ENCODE data around the gene ZDHHC6.
"Not testable (repeated sequence)": the region's sequence is repeated elsewhere in the genome, so short reads cannot be mapped to it uniquely, and the experiment has no call there.

The ZDHHC6 gene, protein sequence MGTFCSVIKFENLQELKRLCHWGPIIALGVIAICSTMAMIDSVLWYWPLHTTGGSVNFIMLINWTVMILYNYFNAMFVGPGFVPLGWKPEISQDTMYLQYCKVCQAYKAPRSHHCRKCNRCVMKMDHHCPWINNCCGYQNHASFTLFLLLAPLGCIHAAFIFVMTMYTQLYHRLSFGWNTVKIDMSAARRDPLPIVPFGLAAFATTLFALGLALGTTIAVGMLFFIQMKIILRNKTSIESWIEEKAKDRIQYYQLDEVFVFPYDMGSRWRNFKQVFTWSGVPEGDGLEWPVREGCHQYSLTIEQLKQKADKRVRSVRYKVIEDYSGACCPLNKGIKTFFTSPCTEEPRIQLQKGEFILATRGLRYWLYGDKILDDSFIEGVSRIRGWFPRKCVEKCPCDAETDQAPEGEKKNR

DNA sequence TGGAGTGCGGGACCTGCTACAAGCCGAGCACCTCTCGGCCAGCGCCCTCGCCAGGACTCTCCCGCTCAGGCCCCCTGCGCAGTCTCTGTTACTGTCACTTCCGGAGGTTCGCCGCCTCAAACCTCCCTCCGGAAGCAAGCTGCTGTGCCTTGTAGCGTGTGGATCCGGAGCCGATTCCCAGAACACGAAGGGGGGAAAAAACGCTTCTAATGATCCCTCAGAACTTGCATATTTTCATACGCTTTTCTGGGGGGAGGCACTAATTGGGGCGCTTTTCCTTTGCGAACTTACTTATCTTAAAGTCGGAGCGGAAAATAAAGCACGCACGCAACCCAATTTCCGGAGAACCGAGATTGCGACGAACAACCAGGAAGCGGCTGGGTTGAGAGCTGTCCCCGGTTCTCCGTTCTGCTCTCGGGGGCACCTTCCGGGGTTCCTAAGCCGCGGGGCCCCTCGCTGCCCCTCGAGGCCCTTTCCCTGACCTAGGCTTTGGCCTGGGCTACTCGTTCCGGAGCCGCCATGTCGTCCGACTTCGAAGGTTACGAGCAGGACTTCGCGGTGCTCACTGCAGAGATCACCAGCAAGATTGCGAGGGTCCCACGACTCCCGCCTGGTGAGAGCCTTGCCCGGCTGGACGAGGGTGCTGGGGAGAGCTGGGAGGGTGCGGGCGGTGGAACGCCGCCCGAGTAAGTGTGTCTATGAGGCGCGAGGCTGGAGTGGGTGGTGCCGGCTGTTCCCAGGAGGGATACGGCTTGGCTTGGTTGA lies at the start of gene ZDHHC6, which contains the start of gene VTI1A:
TSS of gene ZDHHC6 (minus strand) at position 60 of the 765 bp plus-strand sequence. CDS start 1,478 bp downstream, outside the sequence.
TSS of gene VTI1A (plus strand) at position 361 of the 765 bp plus-strand sequence. CDS start at position 520, 159 bp downstream.
- H3K27ac Mint-ChIP-seq, result peak within 1 kb of the TSS; percentile 98
- DNase-seq (ENCODE audit: low spot score), result peak; percentile 83
- H3K27me3 Mint-ChIP-seq (ENCODE audit: low read depth), result no peaks in the 10 kb centered on the region
- peaks cover 25% of the 10 kb centered on the region for H3K36me3 Mint-ChIP-seq (ENCODE audit: low read depth)
- H3K9me3 Mint-ChIP-seq, result no peaks in the 10 kb centered on the region
- H3K4me3 Mint-ChIP-seq, result peak within 1 kb of the TSS; percentile 96
- peaks cover 33% of the 10 kb centered on the region for H3K4me1 Mint-ChIP-seq (ENCODE audit: low read depth)

DNA sequence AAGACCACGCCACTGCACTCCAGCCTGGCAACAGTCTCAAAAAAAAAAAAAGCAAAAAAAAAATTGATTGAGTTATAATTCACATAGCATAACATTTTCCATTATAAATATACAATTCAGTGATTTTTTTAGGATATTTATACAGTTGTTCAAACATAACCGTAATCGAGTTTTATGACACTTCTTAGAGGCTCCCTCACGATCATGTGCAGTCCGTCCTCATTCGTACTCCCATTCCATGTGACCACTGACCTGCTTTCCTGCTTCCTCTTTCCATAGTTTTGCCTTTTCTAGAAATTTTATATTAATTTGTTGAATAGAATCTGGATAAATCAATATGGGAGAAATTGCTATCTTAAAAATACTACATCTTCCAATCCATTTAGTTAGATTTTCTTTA lies 46.0 kb upstream of the ZDHHC6 start:
- H3K4me1 Mint-ChIP-seq (ENCODE audit: low read depth), result peaks cover 3% of the 10 kb centered on the region
- H3K27me3 Mint-ChIP-seq (ENCODE audit: low read depth), result no peaks in the 10 kb centered on the region
- DNase-seq (ENCODE audit: low spot score), result no peak
- H3K27ac Mint-ChIP-seq, result no peak overlapping the region
- H3K9me3 Mint-ChIP-seq, result no peaks in the 10 kb centered on the region
- H3K4me3 Mint-ChIP-seq, result no peak overlapping the region
- H3K36me3 Mint-ChIP-seq (ENCODE audit: low read depth), result no peaks in the 10 kb centered on the region

DNA sequence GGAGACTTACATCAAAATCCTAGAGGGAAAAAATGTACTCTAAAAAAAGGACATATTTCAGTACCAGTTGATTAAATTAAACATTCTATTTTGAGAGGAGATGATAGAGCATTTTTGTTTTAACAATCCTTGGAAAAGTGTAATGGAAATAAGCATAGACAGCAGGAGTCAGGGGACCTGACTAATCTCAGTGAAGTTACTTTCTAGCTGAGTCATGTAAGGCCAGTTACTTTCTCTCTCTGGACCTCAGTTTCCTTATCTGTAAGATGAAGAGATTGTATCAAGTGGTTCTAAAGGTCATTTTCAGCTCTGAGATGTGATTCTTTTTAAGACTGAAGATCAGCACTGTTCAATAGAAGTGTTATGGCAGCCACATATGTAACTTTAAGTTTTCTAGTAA lies 44.4 kb upstream of the ZDHHC6 start:
- no peak for DNase-seq (ENCODE audit: low spot score)
- H3K36me3 Mint-ChIP-seq (ENCODE audit: low read depth), result no peaks in the 10 kb centered on the region
- H3K4me1 Mint-ChIP-seq (ENCODE audit: low read depth), result peaks cover 3% of the 10 kb centered on the region
- no peak overlapping the region for H3K27ac Mint-ChIP-seq
- no peak overlapping the region for H3K4me3 Mint-ChIP-seq
- no peaks in the 10 kb centered on the region for H3K27me3 Mint-ChIP-seq (ENCODE audit: low read depth)
- no peaks in the 10 kb centered on the region for H3K9me3 Mint-ChIP-seq

DNA sequence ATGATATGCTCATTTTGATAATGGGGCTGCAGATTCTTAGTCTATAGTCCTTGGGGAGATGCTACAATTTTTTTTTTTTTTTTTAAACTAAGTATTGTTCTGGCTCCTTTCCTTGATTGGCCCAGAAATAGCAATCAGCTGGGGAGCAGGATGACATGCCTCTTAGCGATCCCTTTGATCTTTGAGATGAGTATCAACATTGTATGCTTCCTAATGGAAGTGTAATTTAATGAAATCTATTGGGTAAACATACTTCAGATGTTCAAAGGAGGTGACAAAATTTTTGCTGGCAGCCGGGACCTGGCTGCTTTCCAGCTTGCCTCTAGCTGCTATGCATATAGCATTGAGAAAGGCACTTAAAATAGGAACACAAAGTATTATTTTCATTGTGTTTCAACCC lies 43.8 kb upstream of the ZDHHC6 start:
- Mint-ChIP-seq H3K4me3 (no peak overlapping the region), H3K9me3 (no peaks in the 10 kb centered on the region), H3K27me3 (ENCODE audit: low read depth) (no peaks in the 10 kb centered on the region), H3K27ac (no peak overlapping the region), H3K36me3 (ENCODE audit: low read depth) (no peaks in the 10 kb centered on the region), H3K4me1 (ENCODE audit: low read depth) (peaks cover 3% of the 10 kb centered on the region)
- no peak for DNase-seq (ENCODE audit: low spot score)

DNA sequence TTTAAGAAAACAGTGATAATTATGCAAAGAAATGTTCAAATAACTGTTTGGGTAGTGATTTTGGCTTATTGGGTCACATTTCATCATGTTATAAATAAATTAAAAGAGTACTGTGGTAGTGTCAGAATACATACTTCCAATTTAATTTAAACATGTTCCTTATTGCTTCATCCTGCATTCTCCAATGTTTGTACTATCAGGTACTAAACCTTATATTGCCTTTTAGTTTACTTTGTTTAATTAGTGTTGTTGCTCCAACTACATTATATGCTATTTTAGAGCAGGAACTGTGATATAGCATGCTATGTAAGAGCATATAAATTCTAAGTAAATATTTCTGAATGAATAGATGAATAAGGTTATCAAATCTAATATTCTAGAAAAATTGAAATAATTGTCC lies 41.2 kb upstream of the ZDHHC6 start:
- Mint-ChIP-seq H3K27ac (no peak overlapping the region), H3K4me3 (no peak overlapping the region), H3K9me3 (no peaks in the 10 kb centered on the region), H3K4me1 (ENCODE audit: low read depth) (peaks cover 3% of the 10 kb centered on the region), H3K36me3 (ENCODE audit: low read depth) (peaks cover 2% of the 10 kb centered on the region), H3K27me3 (ENCODE audit: low read depth) (no peaks in the 10 kb centered on the region)
- DNase-seq (ENCODE audit: low spot score), result no peak

DNA sequence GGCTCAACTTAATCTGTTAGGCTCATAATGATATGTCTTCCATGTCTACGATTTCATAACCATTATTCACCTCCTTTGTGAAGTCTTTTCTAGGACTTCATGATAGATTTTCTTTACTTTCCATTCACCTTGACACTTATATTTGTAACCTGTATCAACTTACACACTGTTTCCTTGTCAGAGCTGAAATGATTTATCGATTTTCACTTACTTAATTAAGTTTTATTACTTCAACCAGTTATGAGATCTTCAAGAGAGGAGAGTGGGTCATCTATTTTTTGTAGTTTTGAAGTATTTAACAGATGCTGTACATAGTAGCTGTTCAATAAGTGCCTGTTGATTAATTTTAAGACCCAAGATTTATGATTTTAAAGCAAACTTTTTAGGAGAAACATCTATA lies 37.7 kb upstream of the ZDHHC6 start:
- Mint-ChIP-seq H3K27ac (no peak overlapping the region), H3K9me3 (no peaks in the 10 kb centered on the region), H3K4me1 (ENCODE audit: low read depth) (no peaks in the 10 kb centered on the region), H3K4me3 (no peak overlapping the region), H3K36me3 (ENCODE audit: low read depth) (peaks cover 2% of the 10 kb centered on the region), H3K27me3 (ENCODE audit: low read depth) (no peaks in the 10 kb centered on the region)
- no peak for DNase-seq (ENCODE audit: low spot score)

DNA sequence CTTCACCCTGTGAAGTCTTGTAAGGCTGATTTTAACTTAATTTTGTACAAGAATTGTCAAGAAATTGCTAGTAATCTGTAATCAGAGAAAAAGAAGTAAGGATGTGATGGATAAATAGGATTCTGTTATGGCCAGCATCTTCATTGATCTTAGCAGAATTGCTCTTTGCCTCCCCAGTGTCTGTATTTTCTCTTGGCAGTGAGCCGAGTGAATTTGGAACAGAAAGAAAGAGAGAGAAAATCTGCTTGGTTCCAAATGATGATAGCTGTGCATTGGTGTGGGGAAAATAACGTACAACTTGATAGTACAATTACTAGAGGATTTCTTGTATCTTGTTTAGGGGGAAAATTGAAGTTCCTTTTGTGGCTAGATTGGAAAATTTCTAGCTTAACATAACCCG lies 34.9 kb upstream of the ZDHHC6 start:
- Mint-ChIP-seq H3K36me3 (ENCODE audit: low read depth) (peaks cover 2% of the 10 kb centered on the region), H3K9me3 (no peaks in the 10 kb centered on the region), H3K27ac (no peak overlapping the region), H3K27me3 (ENCODE audit: low read depth) (no peaks in the 10 kb centered on the region), H3K4me1 (ENCODE audit: low read depth) (no peaks in the 10 kb centered on the region), H3K4me3 (no peak overlapping the region)
- no peak for DNase-seq (ENCODE audit: low spot score)

DNA sequence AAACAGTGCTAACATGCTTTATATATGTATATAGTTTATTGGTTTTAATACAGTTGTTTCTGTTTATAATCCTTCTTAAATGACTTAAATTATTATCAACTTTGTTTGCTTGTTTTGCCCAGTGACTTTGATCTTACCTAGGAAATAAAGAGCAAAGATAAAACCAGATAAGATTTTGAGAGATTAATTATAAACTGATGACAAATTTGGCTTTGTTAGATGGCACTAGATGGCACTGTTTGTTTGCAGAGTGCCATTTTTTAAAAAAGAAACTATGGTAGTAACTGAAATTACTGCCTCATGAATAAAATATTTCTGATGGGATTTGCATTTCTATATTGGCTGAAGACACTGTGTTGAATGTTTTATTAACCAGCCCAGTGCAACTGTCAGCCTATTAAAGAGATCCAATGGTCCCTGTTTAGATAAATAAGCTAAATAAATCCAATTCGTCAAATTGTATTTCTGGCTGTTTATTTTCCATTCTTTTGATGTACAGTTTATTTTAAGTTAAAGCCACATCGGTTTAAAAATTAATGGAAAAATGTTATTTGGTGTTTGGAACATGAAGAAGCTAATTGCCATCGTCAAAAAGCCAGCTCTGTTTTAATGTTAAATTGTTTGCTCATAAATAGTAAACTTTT lies 29.0 kb upstream of the ZDHHC6 start:
- Mint-ChIP-seq H3K9me3 (no peaks in the 10 kb centered on the region), H3K27me3 (ENCODE audit: low read depth) (no peaks in the 10 kb centered on the region), H3K36me3 (ENCODE audit: low read depth) (peaks cover 4% of the 10 kb centered on the region)

DNA sequence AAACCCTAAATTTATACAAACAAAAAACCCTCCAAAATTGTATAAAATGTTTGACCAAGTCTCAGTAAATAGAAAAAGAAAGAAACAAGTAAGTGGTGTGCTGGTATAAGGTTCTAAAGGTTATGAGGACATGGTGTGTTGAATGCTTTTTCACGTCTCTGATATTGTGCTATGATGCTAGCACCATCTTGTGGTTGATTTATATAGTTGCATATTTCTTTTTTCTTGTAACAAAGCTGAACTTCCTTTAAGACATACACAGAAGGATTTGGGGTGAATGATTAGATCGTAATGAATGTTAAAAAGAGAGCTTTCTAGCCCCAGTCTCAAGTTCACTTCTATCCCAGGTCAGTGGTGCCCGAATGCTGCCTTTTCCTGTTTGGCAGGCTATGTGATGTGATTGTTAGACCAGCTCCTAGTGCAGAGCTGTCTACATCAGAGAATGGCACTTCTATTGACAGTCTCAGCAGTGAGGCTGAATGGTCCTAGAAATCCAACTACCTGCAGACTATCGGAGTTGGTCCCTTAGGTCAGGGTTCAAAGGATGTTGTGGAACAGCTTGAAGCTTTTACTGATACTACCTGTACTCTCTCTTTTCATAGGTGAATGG lies 25.3 kb upstream of the ZDHHC6 start:
- no peak overlapping the region for H3K4me3 Mint-ChIP-seq
- no peak overlapping the region for H3K27ac Mint-ChIP-seq
- H3K36me3 Mint-ChIP-seq (ENCODE audit: low read depth), result peaks cover 4% of the 10 kb centered on the region
- H3K9me3 Mint-ChIP-seq, result no peaks in the 10 kb centered on the region
- H3K4me1 Mint-ChIP-seq (ENCODE audit: low read depth), result peaks cover 6% of the 10 kb centered on the region
- DNase-seq (ENCODE audit: low spot score), result no peak
- H3K27me3 Mint-ChIP-seq (ENCODE audit: low read depth), result no peaks in the 10 kb centered on the region

More for the DNA sequence above, 29.0 kb upstream of the ZDHHC6 start:
- DNase-seq (ENCODE audit: low spot score), result no peak
- peaks cover 6% of the 10 kb centered on the region for H3K4me1 Mint-ChIP-seq (ENCODE audit: low read depth)
- no peak overlapping the region for H3K27ac Mint-ChIP-seq
- no peak overlapping the region for H3K4me3 Mint-ChIP-seq

DNA sequence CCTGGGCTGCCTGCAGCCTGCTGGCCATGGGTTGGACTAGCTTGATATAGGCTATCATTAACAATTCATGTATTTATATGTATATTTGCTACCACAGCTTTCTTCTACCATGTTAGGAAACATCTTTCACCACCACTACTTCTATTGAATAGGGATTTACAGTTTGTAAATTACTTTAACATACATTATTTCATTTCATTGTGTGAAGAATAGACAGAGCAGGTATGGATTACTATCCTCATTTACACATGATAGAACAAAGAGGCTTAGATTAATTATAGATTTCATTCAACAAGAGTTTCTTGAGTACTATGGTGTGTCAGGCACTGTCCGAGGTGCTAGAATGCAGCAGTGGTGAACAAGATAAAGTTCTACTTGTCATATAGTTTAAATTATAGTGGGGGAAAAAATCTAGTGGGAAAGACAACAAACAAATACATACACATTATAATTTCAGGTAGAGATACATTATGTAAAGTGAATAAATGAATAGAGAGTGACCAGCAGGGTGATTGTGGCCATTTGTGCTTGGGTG lies 20.9 kb upstream of the ZDHHC6 start:
- Mint-ChIP-seq H3K27ac (no peak overlapping the region), H3K36me3 (ENCODE audit: low read depth) (peaks cover 30% of the 10 kb centered on the region), H3K9me3 (no peaks in the 10 kb centered on the region), H3K27me3 (ENCODE audit: low read depth) (no peaks in the 10 kb centered on the region), H3K4me1 (ENCODE audit: low read depth) (peaks cover 4% of the 10 kb centered on the region), H3K4me3 (no peak overlapping the region)
- DNase-seq (ENCODE audit: low spot score), result no peak

DNA sequence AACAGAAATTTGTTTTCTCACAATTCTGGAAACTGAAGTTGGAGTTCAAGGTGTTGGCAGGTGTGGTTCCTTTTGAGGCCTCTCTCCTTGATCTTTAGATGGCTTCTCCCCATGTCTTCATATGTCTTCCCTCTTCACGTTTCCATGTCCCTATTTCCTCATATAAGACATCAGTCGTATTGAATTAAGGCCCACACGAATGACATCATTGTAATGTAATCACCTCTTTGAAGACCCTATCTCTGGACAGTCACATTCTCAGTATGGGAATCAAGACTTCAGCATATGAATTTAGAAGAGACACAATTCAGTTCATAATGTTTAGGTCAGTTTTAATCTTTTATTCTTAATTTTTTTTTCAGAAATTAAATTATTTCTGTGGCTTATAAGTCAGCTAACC lies 20.1 kb upstream of the ZDHHC6 start:
- no peak overlapping the region for H3K27ac Mint-ChIP-seq
- H3K4me1 Mint-ChIP-seq (ENCODE audit: low read depth), result peaks cover 3% of the 10 kb centered on the region
- no peaks in the 10 kb centered on the region for H3K9me3 Mint-ChIP-seq
- peaks cover 31% of the 10 kb centered on the region for H3K36me3 Mint-ChIP-seq (ENCODE audit: low read depth)
- no peak overlapping the region for H3K4me3 Mint-ChIP-seq
- DNase-seq (ENCODE audit: low spot score), result no peak
- H3K27me3 Mint-ChIP-seq (ENCODE audit: low read depth), result no peaks in the 10 kb centered on the region

DNA sequence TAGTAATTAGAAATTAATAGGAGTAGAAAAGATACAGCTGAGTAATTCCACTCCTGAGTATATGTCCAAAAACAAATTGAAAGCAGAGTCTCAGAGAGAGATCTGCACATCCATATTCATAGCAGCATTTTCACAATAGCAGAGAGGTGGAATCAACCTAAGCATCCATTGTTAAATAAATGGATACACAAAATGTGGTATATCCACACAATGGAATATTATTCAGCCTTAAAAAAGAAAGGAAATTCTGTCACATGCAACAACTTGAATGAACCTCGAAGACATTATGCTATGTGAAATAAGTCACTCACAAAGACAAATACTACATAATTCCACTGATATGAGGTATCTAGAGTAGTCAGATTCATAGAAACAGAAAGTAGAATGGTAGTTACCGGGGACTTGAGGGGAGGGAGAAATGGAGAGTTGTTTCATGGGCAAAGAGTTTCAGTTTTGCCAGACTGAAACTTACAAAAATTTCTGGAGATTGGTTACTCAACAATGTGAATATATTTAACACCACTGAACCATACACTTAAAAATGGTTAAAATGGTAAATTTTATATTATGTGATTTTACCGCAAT lies 18.7 kb upstream of the ZDHHC6 start:
- H3K4me1 Mint-ChIP-seq (ENCODE audit: low read depth), result peaks cover 6% of the 10 kb centered on the region
- no peak overlapping the region for H3K27ac Mint-ChIP-seq
- H3K27me3 Mint-ChIP-seq (ENCODE audit: low read depth), result no peaks in the 10 kb centered on the region
- H3K4me3 Mint-ChIP-seq, result no peak overlapping the region
- H3K9me3 Mint-ChIP-seq, result no peaks in the 10 kb centered on the region
- DNase-seq (ENCODE audit: low spot score), result no peak
- peaks cover 38% of the 10 kb centered on the region for H3K36me3 Mint-ChIP-seq (ENCODE audit: low read depth)

DNA sequence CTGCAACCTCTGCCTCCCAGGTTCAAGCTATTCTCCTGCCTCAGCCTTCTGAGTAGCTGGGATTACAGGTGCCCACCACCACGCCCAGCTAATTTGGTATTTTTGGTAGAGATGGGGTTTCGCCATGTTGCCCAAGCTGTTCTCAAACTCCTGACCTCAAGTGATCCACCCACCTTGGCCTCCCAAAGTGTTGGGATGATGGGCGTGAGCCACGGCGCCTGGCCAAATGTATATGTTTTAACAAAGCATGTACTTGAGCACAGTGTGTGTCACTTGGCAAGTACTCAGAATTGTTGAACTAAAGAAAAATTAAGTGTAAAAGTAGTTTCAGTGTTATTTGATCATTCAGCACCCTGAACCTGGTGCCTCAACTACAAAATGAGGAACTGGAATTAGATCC lies 17.4 kb upstream of the ZDHHC6 start:
- H3K27me3 Mint-ChIP-seq (ENCODE audit: low read depth); DNase-seq (ENCODE audit: low spot score); H3K4me3 Mint-ChIP-seq; H3K27ac Mint-ChIP-seq; H3K9me3 Mint-ChIP-seq; H3K4me1 Mint-ChIP-seq (ENCODE audit: low read depth): not testable (repeated sequence)
- H3K36me3 Mint-ChIP-seq (ENCODE audit: low read depth), result peaks cover 40% of the 10 kb centered on the region
